Measurements from ENCODE around the gene GATB. TPM values are rescaled to one million over a fixed set of nuclear protein-coding genes. Genes with fewer than 3 reads are reported as not detected.

Gene GATB
- total and polyA plus RNA-seq, 10 donors, result 12.6 to 22.7 (median 17.8) TPM

DNA sequence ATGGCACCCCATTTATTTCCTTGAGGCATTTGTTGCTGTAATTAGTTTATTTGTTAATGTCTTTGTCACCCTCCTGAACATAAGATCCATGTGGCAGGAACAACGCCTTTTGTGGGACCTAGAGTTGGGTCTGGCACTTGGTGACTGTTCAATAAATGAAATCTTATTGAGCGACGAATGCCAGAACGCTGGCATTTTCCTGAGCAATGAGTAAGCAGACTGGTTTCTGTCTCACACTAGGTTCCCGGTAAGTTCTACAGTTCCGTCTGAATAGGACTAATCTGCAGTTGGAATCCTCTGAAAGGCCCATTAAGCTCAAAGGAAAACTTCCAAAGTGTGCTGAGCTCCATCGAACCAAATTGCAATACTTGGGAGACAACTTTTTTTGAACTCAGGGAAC, 49.2 kb downstream of the GATB start:
- Histone ChIP-seq H3K27me3 (replicated peaks in 1 of 7) (no peaks in the 10 kb centered on the region), H3K4me3 (no peak overlapping the region), H3K9me3 (no peaks in the 10 kb centered on the region), H3K27ac (no peak overlapping the region), H3K4me1 (no peaks in the 10 kb centered on the region), H3K36me3 (peaks cover 0 to 73% (median 28%) of the 10 kb centered on the region in 6 donors)
- 95 to 97% (median 97%) methylated on average over 7 of the region's 7 CpGs for WGBS, 5 donors
- intact Hi-C loops (cut with DNase I; ENCODE audit: low total_unique reads), result no loop called here
- no peak for TF ChIP-seq POLR2AphosphoS5 (IDR thresholded peaks at IDR 0.05)
- TF ChIP-seq, protein P1, sequence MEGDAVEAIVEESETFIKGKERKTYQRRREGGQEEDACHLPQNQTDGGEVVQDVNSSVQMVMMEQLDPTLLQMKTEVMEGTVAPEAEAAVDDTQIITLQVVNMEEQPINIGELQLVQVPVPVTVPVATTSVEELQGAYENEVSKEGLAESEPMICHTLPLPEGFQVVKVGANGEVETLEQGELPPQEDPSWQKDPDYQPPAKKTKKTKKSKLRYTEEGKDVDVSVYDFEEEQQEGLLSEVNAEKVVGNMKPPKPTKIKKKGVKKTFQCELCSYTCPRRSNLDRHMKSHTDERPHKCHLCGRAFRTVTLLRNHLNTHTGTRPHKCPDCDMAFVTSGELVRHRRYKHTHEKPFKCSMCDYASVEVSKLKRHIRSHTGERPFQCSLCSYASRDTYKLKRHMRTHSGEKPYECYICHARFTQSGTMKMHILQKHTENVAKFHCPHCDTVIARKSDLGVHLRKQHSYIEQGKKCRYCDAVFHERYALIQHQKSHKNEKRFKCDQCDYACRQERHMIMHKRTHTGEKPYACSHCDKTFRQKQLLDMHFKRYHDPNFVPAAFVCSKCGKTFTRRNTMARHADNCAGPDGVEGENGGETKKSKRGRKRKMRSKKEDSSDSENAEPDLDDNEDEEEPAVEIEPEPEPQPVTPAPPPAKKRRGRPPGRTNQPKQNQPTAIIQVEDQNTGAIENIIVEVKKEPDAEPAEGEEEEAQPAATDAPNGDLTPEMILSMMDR (IDR thresholded peaks at IDR 0.05 in 8 of 11, conservative IDR thresholded peaks at IDR 0.05 in 3 of 11), result no peak
- no peak for DNase-seq

DNA sequence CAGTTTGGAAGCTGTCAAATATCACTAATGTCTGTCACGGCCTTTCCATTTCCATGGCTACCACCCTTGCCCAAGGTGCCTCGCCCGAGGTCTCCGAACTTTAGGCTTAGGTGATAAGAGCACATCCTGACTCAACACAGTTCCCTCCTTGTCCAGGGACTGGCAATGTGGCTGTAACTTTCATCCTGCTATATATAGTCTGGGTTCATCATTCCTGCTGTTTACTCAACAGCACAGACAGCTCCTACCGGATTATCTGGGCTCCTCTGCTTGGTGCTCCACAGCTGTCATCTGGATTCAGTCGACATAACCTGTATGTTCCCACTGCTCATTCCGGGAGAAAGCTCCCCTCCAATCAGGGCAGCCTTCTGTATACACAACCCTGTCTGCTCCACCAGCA, 51.2 kb downstream of the GATB start:
- Histone ChIP-seq H3K4me3 (no peak overlapping the region), H3K27ac (no peak overlapping the region), H3K27me3 (replicated peaks in 1 of 7) (no peaks in the 10 kb centered on the region), H3K36me3 (peaks cover 0 to 73% (median 18%) of the 10 kb centered on the region in 6 donors), H3K4me1 (no peaks in the 10 kb centered on the region), H3K9me3 (no peaks in the 10 kb centered on the region)
- intact Hi-C loops (cut with DNase I; ENCODE audit: low total_unique reads), result no loop called here
- no peak for DNase-seq
- TF ChIP-seq POLR2A (IDR thresholded peaks at IDR 0.05), result no peak
- no peak for TF ChIP-seq POLR2AphosphoS5 (IDR thresholded peaks at IDR 0.05)
- TF ChIP-seq, protein P1 (IDR thresholded peaks at IDR 0.05 in 8 of 11, conservative IDR thresholded peaks at IDR 0.05 in 3 of 11), result no peak
- WGBS, 5 donors, result 89 to 96% (median 91%) methylated on average over 7 of the region's 7 CpGs

DNA sequence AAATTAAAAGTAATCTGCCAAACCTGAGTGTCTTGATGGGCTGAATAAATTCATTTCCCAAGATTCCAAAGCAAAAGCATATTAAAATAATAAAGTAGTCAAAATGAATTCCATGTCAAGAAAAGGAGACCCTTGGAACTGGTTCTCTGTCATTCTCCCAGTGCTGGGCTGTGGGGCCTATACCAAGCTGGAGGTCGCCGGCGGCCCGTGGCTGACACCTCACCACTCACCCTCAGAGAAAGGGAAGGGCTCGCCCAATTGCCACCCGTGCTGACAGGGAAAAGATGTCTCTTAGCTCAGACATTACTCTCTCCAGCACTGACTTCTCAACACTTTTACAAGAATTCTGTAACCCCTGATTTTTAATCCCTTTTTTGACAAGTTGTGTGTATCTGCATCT, 51.7 kb downstream of the GATB start:
- WGBS, 5 donors, result 88 to 94% (median 90%) methylated on average over 6 of the region's 6 CpGs
- peaks cover 0 to 73% (median 17%) of the 10 kb centered on the region in 6 donors for H3K36me3 ChIP-seq
- intact Hi-C loops (cut with DNase I; ENCODE audit: low total_unique reads), result no loop called here
- TF ChIP-seq POLR2AphosphoS5 (IDR thresholded peaks at IDR 0.05) (no peak), POLR2A (IDR thresholded peaks at IDR 0.05) (no peak)
- TF ChIP-seq, protein P1 (IDR thresholded peaks at IDR 0.05 in 8 of 11, conservative IDR thresholded peaks at IDR 0.05 in 3 of 11), result no peak
- H3K9me3 ChIP-seq, result no peaks in the 10 kb centered on the region
- no peaks in the 10 kb centered on the region for H3K27me3 ChIP-seq (replicated peaks in 1 of 7)
- no peaks in the 10 kb centered on the region for H3K4me1 ChIP-seq
- H3K4me3 ChIP-seq, result no peak overlapping the region
- no peak for DNase-seq
- no peak overlapping the region for H3K27ac ChIP-seq

DNA sequence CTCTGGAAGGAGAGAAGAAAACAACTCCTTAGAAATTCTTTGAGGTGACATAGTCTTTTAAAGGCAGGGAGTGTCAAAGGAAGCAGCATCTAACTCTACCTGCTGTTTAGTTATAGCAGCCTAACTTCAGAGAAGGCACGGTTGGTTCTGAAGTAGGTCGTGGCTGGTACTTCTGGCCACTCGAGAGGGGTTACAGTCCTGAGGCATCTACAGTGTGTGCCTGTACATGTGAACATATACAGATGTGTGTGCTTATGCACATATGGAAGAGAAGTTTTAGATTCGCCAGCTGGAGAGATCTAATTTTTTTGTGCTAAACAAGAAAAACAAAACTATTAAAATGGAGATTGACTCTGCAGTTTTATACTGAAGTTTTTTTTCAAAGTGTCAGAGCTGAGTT, 52.7 kb downstream of the GATB start:
- H3K4me3 ChIP-seq, result no peak overlapping the region
- H3K4me1 ChIP-seq, result no peaks in the 10 kb centered on the region
- peaks cover 0 to 73% (median 17%) of the 10 kb centered on the region in 6 donors for H3K36me3 ChIP-seq
- intact Hi-C loops (cut with DNase I; ENCODE audit: low total_unique reads), result no loop called here
- DNase-seq, result no peak
- H3K27ac ChIP-seq, result no peak overlapping the region
- 84 to 94% (median 90%) methylated on average over 4 of the region's 4 CpGs for WGBS, 5 donors
- TF ChIP-seq, protein P1 (IDR thresholded peaks at IDR 0.05 in 8 of 11, conservative IDR thresholded peaks at IDR 0.05 in 3 of 11), result no peak
- TF ChIP-seq POLR2AphosphoS5 (IDR thresholded peaks at IDR 0.05), result no peak
- TF ChIP-seq POLR2A (IDR thresholded peaks at IDR 0.05), result no peak
- no peaks in the 10 kb centered on the region for H3K27me3 ChIP-seq (replicated peaks in 1 of 7)
- H3K9me3 ChIP-seq, result no peaks in the 10 kb centered on the region
